Liver (tissue), 3 donors: ENCODE results near the gene ANK3.

ENCODE experiments used
- EGR1 ChIP-seq, 2 donors: IDR thresholded peaks; 2 replicates each; pipeline ENCODE4 v1.6.1; 2016 to 2018; ENCODE audit warnings: antibody characterized with exemption in 2 of 2, low read depth in 2 of 2
- GABPA ChIP-seq, 2 donors: IDR thresholded peaks in 1 of 2; conservative IDR thresholded peaks in 1 of 2; 2 replicates each; pipeline ENCODE4 v1.6.1; 2016; ENCODE audit warnings: antibody characterized with exemption in 2 of 2, mild to moderate bottlenecking in 1 of 2, moderate library complexity in 1 of 2
- HNF4G ChIP-seq: IDR thresholded peaks from 2 replicates; pipeline ENCODE4 v1.6.1; 2016; ENCODE audit warnings: antibody characterized with exemption
- RAD21 ChIP-seq, 2 donors: IDR thresholded peaks; 2 replicates each; pipeline ENCODE4 v1.6.1; 2016; ENCODE audit warnings: antibody characterized with exemption in 2 of 2, mild to moderate bottlenecking in 2 of 2
- YY1 ChIP-seq: IDR thresholded peaks from 2 replicates; pipeline ENCODE4 v1.6.1; 2016; ENCODE audit warnings: antibody characterized with exemption, mild to moderate bottlenecking
- TF ChIP-seq, protein P1 (sequence below): fragments of 150-350 bp; IDR thresholded peaks from 2 replicates; pipeline ENCODE4 v1.5.1; 2017; ENCODE audit warnings: improper control_type of control experiment, low read depth, low read length; ENCODE audit not compliant: missing input control
- TF ChIP-seq, protein P2 (sequence below): IDR thresholded peaks from 2 replicates; pipeline ENCODE4 v1.6.1; 2016; ENCODE audit warnings: antibody characterized with exemption, mild to moderate bottlenecking
- TF ChIP-seq, protein P3 (sequence below): IDR thresholded peaks from 2 replicates; pipeline ENCODE4 v1.6.1; 2016; ENCODE audit warnings: antibody characterized with exemption
- TF ChIP-seq, protein P4 (sequence below): IDR thresholded peaks from 2 replicates; pipeline ENCODE4 v1.6.1; 2016; ENCODE audit warnings: antibody characterized with exemption
- donor health status: healthy.
- donor health status: healthy.

DNA sequence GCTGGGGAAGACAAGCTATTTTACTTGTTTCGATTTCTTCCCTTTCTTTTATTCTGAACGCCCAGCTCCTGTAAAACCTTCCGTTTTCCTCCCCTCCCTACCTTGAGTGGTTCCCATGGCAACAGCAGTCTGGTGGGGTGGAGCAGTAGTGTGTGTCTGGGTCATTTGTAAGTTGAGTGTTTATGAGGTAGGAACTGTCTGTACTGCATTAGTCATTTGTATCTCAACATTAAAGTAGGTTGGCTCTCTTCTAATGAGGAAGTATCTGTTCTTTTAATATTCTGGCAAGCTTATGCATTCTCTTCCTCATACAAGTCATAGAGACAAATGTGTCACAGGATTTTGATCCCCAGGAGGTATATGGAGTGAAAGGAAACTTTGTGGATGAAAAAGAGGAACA is 398.0 kb downstream of the ANK3 start:
- TF ChIP-seq, protein P1, sequence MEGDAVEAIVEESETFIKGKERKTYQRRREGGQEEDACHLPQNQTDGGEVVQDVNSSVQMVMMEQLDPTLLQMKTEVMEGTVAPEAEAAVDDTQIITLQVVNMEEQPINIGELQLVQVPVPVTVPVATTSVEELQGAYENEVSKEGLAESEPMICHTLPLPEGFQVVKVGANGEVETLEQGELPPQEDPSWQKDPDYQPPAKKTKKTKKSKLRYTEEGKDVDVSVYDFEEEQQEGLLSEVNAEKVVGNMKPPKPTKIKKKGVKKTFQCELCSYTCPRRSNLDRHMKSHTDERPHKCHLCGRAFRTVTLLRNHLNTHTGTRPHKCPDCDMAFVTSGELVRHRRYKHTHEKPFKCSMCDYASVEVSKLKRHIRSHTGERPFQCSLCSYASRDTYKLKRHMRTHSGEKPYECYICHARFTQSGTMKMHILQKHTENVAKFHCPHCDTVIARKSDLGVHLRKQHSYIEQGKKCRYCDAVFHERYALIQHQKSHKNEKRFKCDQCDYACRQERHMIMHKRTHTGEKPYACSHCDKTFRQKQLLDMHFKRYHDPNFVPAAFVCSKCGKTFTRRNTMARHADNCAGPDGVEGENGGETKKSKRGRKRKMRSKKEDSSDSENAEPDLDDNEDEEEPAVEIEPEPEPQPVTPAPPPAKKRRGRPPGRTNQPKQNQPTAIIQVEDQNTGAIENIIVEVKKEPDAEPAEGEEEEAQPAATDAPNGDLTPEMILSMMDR, result no peak
- TF ChIP-seq YY1, result no peak
- TF ChIP-seq, protein P2, sequence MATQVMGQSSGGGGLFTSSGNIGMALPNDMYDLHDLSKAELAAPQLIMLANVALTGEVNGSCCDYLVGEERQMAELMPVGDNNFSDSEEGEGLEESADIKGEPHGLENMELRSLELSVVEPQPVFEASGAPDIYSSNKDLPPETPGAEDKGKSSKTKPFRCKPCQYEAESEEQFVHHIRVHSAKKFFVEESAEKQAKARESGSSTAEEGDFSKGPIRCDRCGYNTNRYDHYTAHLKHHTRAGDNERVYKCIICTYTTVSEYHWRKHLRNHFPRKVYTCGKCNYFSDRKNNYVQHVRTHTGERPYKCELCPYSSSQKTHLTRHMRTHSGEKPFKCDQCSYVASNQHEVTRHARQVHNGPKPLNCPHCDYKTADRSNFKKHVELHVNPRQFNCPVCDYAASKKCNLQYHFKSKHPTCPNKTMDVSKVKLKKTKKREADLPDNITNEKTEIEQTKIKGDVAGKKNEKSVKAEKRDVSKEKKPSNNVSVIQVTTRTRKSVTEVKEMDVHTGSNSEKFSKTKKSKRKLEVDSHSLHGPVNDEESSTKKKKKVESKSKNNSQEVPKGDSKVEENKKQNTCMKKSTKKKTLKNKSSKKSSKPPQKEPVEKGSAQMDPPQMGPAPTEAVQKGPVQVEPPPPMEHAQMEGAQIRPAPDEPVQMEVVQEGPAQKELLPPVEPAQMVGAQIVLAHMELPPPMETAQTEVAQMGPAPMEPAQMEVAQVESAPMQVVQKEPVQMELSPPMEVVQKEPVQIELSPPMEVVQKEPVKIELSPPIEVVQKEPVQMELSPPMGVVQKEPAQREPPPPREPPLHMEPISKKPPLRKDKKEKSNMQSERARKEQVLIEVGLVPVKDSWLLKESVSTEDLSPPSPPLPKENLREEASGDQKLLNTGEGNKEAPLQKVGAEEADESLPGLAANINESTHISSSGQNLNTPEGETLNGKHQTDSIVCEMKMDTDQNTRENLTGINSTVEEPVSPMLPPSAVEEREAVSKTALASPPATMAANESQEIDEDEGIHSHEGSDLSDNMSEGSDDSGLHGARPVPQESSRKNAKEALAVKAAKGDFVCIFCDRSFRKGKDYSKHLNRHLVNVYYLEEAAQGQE, result no peak
- TF ChIP-seq GABPA (IDR thresholded peaks at IDR 0.05 in 1 of 2, conservative IDR thresholded peaks at IDR 0.05 in 1 of 2), result no peak
- no peak for TF ChIP-seq RAD21 (IDR thresholded peaks at IDR 0.05)
- TF ChIP-seq, protein P3, sequence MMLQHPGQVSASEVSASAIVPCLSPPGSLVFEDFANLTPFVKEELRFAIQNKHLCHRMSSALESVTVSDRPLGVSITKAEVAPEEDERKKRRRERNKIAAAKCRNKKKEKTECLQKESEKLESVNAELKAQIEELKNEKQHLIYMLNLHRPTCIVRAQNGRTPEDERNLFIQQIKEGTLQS, result no peak
- TF ChIP-seq HNF4G, result no peak
- TF ChIP-seq, protein P4, sequence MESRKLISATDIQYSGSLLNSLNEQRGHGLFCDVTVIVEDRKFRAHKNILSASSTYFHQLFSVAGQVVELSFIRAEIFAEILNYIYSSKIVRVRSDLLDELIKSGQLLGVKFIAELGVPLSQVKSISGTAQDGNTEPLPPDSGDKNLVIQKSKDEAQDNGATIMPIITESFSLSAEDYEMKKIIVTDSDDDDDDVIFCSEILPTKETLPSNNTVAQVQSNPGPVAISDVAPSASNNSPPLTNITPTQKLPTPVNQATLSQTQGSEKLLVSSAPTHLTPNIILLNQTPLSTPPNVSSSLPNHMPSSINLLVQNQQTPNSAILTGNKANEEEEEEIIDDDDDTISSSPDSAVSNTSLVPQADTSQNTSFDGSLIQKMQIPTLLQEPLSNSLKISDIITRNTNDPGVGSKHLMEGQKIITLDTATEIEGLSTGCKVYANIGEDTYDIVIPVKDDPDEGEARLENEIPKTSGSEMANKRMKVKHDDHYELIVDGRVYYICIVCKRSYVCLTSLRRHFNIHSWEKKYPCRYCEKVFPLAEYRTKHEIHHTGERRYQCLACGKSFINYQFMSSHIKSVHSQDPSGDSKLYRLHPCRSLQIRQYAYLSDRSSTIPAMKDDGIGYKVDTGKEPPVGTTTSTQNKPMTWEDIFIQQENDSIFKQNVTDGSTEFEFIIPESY, result no peak
- TF ChIP-seq EGR1 (IDR thresholded peaks at IDR 0.05; ENCODE audit: low read depth in 2 of 2), result no peak
